Immature natural killer cell (primary cell): ENCODE data around the gene INAFM2. TPM values are rescaled to one million over a fixed set of nuclear protein-coding genes. Genes with fewer than 3 reads are reported as not detected.

Experiments
- DNase-seq, 3 donors: peaks; one replicate each; pipeline ENCODE4 v3.0.0; 2022; ENCODE audit warnings: mixed read lengths in 1 of 3
- H3K27ac Mint-ChIP-seq, 6 donors: one replicate each; pipeline ENCODE4 v1.8.0; 2020; ENCODE audit warnings: mixed read lengths in 6 of 6, mild to moderate bottlenecking in 5 of 6, inconsistent platforms in 4 of 6, moderate library complexity in 3 of 6
- H3K27me3 Mint-ChIP-seq, 3 donors: one replicate each; pipeline ENCODE4 v1.8.0; 2020 to 2021; ENCODE audit warnings: low read depth in 3 of 3, mild to moderate bottlenecking in 3 of 3, mixed read lengths in 3 of 3, moderate library complexity in 3 of 3, inconsistent platforms in 1 of 3
- H3K36me3 Mint-ChIP-seq, 3 donors: one replicate each; pipeline ENCODE4 v1.8.0; 2020; ENCODE audit warnings: mixed read lengths in 3 of 3, inconsistent platforms in 2 of 3, mild to moderate bottlenecking in 2 of 3
- H3K4me1 Mint-ChIP-seq, 2 donors: one replicate each; pipeline ENCODE4 v1.8.0; 2020; ENCODE audit warnings: inconsistent platforms in 2 of 2, mild to moderate bottlenecking in 2 of 2, mixed read lengths in 2 of 2, moderate library complexity in 1 of 2
- H3K4me3 Mint-ChIP-seq, 5 donors: one replicate each; pipeline ENCODE4 v1.8.0; 2020; ENCODE audit warnings: mild to moderate bottlenecking in 5 of 5, mixed read lengths in 5 of 5, inconsistent platforms in 3 of 5, moderate library complexity in 3 of 5
- H3K9me3 Mint-ChIP-seq, 6 donors: one replicate each; pipeline ENCODE4 v1.8.0; 2020; ENCODE audit warnings: mild to moderate bottlenecking in 6 of 6, mixed read lengths in 6 of 6, inconsistent platforms in 4 of 6, moderate library complexity in 3 of 6
- polyA plus RNA-seq, 3 donors: library from polyadenylated mRNA; unstranded; fragments of 300-500 nt; fragmentation: Illumina TruSeq; gene quantifications; one replicate each; pipeline ENCODE4 v1.2.3, GENCODE V29; 2021

INAFM2 gene
- polyA plus RNA-seq, 3 donors from 2014 or later, result 3.2 to 3.5 (median 3.2) TPM

GRCh38 chr15:40365624-40366456, 42.3 kb downstream of the INAFM2 start:
- H3K27me3 Mint-ChIP-seq, result peaks cover 3 to 6% (median 6%) of the 10 kb centered on the region in 3 donors
- H3K9me3 Mint-ChIP-seq, result no peaks in the 10 kb centered on the region
- H3K4me3 Mint-ChIP-seq, result peak overlapping the region in 4 of 5 donors; percentile 49 to 67 (median 52)
- DNase-seq, result no peak
- H3K4me1 Mint-ChIP-seq, result peaks cover 32 to 40% of the 10 kb centered on the region in 2 donors
- H3K36me3 Mint-ChIP-seq, result peaks cover 0 to 6% (median 4%) of the 10 kb centered on the region in 3 donors
- H3K27ac Mint-ChIP-seq, result peak overlapping the region in 3 of 6 donors; percentile 7 to 40 (median 37)

GRCh38 chr15:40366457-40367370, 43.2 kb downstream of the INAFM2 start:
- Mint-ChIP-seq H3K27ac (peak overlapping the region; percentile 87 to 94 (median 90)), H3K36me3 (peaks cover 0 to 6% (median 4%) of the 10 kb centered on the region in 3 donors), H3K27me3 (peaks cover 3 to 6% (median 6%) of the 10 kb centered on the region in 3 donors), H3K9me3 (no peaks in the 10 kb centered on the region), H3K4me3 (peak overlapping the region; percentile 82 to 87 (median 84)), H3K4me1 (peaks cover 32 to 40% of the 10 kb centered on the region in 2 donors)
- no peak for DNase-seq

DNA sequence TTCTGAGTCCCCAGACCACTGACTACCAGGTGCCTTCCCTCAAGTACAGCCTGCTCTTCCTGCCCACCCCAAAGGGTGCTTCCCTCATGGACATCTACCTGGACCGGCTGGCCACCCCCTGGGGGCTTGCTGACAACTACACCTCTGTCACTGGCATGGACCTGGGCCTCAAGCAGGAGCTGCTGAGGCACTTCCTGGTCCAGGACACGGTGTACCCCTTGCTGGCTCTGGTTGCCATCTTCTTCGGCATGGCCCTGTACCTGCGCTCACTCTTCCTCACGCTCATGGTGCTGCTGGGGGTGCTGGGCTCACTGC, 43.8 kb downstream of the INAFM2 start:
- Mint-ChIP-seq H3K27me3 (peaks cover 3 to 6% (median 6%) of the 10 kb centered on the region in 3 donors), H3K4me1 (peaks cover 32 to 39% of the 10 kb centered on the region in 2 donors), H3K9me3 (no peaks in the 10 kb centered on the region), H3K4me3 (peak overlapping the region; percentile 82 to 87 (median 84)), H3K36me3 (peaks cover 0 to 4% (median 4%) of the 10 kb centered on the region in 3 donors), H3K27ac (peak overlapping the region; percentile 87 to 94 (median 90))
- no peak for DNase-seq

DNA sequence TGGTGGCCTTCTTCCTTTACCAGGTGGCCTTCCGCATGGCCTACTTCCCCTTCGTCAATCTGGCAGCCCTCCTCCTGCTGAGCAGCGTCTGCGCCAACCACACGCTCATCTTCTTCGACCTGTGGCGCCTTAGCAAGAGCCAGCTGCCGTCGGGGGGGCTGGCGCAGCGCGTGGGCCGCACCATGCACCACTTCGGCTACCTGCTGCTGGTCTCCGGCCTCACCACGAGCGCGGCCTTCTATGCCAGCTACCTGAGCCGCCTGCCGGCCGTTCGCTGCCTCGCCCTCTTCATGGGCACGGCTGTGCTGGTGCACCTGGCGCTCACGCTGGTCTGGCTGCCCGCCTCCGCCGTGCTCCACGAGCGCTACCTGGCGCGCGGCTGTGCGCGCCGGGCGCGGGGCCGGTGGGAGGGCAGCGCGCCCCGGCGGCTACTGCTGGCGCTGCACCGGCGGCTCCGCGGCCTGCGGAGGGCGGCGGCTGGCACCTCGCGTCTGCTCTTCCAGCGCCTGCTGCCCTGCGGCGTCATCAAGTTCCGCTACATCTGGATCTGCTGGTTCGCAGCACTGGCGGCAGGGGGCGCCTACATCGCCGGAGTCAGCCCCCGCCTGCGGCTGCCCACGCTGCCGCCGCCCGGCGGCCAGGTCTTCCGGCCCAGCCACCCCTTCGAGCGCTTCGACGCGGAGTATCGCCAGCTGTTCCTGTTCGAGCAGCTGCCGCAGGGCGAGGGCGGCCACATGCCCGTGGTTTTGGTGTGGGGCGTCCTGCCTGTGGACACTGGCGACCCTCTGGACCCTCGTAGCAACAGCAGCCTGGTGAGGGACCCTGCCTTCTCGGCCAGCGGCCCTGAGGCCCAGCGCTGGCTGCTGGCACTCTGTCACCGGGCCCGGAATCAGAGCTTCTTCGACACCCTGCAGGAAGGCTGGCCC, 44.5 kb downstream of the INAFM2 start:
- Mint-ChIP-seq H3K4me1 (peaks cover 32 to 34% of the 10 kb centered on the region in 2 donors), H3K4me3 (peak overlapping the region; percentile 82 to 87 (median 84)), H3K27me3 (peaks cover 3 to 6% (median 6%) of the 10 kb centered on the region in 3 donors), H3K36me3 (no peaks in the 10 kb centered on the region), H3K27ac (peak overlapping the region; percentile 87 to 94 (median 90)), H3K9me3 (no peaks in the 10 kb centered on the region)
- DNase-seq, result peak; percentile 92 to 94 (median 94)

DNA sequence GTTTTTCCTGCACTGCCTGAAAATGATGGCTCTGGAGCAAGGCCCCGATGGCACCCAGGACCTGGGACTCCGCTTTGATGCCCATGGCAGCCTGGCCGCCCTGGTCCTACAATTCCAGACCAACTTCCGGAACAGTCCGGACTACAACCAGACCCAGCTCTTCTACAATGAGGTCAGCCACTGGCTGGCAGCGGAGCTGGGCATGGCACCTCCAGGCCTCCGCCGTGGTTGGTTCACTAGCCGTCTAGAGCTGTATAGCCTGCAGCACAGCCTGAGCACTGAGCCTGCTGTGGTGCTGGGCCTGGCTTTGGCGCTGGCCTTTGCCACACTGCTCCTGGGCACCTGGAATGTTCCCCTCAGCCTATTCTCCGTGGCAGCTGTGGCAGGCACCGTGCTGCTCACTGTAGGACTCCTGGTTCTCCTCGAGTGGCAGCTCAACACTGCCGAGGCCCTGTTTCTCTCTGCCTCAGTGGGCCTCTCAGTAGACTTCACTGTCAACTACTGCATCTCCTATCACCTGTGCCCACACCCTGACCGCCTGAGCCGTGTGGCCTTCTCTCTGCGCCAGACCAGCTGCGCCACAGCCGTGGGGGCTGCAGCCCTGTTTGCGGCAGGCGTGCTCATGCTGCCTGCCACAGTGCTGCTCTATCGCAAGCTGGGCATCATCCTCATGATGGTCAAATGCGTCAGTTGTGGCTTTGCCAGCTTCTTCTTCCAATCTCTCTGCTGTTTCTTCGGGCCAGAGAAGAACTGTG, 45.4 kb downstream of the INAFM2 start:
- no peaks in the 10 kb centered on the region for H3K9me3 Mint-ChIP-seq
- H3K27me3 Mint-ChIP-seq, result peaks cover 3 to 6% (median 6%) of the 10 kb centered on the region in 3 donors
- no peak for DNase-seq
- peaks cover 32 to 34% of the 10 kb centered on the region in 2 donors for H3K4me1 Mint-ChIP-seq
- H3K36me3 Mint-ChIP-seq, result no peaks in the 10 kb centered on the region
- peak overlapping the region; percentile 72 to 95 (median 86) for H3K27ac Mint-ChIP-seq
- H3K4me3 Mint-ChIP-seq, result peak overlapping the region in 4 of 5 donors; percentile 54 to 76 (median 66)

DNA sequence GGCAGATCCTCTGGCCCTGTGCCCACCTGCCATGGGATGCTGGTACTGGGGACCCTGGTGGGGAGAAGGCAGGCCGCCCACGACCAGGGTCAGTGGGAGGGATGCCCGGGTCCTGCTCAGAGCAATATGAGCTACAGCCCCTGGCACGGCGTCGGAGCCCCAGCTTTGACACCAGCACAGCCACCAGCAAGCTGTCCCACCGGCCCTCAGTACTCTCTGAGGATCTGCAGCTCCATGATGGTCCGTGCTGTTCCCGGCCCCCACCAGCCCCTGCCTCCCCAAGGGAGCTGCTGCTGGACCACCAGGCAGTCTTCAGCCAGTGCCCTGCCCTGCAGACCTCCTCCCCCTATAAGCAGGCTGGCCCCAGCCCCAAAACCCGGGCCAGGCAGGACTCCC, 46.0 kb downstream of the INAFM2 start:
- no peaks in the 10 kb centered on the region for H3K36me3 Mint-ChIP-seq
- peaks cover 32 to 34% of the 10 kb centered on the region in 2 donors for H3K4me1 Mint-ChIP-seq
- peak overlapping the region; percentile 72 to 95 (median 86) for H3K27ac Mint-ChIP-seq
- no peak for DNase-seq
- H3K9me3 Mint-ChIP-seq, result no peaks in the 10 kb centered on the region
- peaks cover 3 to 6% (median 6%) of the 10 kb centered on the region in 3 donors for H3K27me3 Mint-ChIP-seq
- peak overlapping the region in 2 of 5 donors; percentile 54 to 76 for H3K4me3 Mint-ChIP-seq

DNA sequence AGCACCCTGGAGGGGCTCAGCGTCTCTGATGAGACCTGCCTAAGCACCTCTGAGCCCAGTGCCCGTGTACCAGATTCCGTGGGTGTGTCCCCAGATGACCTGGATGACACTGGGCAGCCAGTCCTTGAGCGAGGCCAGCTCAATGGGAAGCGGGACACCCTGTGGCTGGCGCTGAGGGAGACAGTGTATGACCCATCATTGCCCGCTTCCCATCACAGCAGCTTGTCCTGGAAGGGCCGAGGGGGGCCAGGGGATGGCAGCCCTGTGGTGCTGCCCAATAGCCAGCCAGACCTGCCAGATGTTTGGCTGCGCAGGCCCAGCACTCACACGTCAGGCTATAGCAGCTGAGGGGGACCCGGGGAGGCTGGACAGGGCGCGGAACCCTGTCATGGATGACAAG, 46.5 kb downstream of the INAFM2 start:
- no peaks in the 10 kb centered on the region for H3K9me3 Mint-ChIP-seq
- H3K36me3 Mint-ChIP-seq, result no peaks in the 10 kb centered on the region
- H3K4me3 Mint-ChIP-seq, result no peak overlapping the region
- peaks cover 3 to 6% (median 6%) of the 10 kb centered on the region in 3 donors for H3K27me3 Mint-ChIP-seq
- H3K4me1 Mint-ChIP-seq, result peaks cover 32 to 34% of the 10 kb centered on the region in 2 donors
- no peak for DNase-seq
- no peak overlapping the region for H3K27ac Mint-ChIP-seq

DNA sequence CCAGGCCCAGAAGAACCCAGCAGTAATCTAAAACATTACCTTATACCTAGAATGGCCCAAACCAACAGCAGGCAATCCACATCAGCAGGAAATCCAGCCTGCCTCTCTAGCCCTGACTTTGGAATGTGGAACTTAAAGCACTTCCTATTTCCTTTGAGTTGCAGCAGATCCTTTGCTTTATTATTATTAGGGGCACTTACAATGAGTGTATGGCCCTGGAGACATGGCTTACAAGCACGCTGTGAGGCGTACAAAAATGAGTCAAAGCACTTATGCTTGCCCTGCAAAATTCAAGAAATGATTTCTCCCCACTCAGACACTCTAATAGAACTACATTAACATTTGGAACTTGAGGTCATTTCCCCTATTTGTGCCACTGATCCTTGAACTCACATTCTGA, 49.5 kb downstream of the INAFM2 start:
- peaks cover 0 to 5% (median 2%) of the 10 kb centered on the region in 3 donors for H3K27me3 Mint-ChIP-seq
- no peak overlapping the region for H3K27ac Mint-ChIP-seq
- H3K4me3 Mint-ChIP-seq, result no peak overlapping the region

More for the DNA sequence above, 49.5 kb downstream of the INAFM2 start:
- Mint-ChIP-seq H3K9me3 (no peaks in the 10 kb centered on the region), H3K4me1 (peaks cover 4 to 5% of the 10 kb centered on the region in 2 donors), H3K36me3 (no peaks in the 10 kb centered on the region)
- DNase-seq, result no peak

Other genes with a start within 250 kb of the INAFM2 start
- gene BMF, start 214.8 kb upstream of the INAFM2 start, polyA plus RNA-seq, result under 1 TPM in 2 of 3 donors, not detected in 1; 0.38 to 0.80 TPM
- under 1 TPM in 2 of 3 donors, not detected in 1; 0.74 to 0.99 TPM for gene BUB1B, start 162.6 kb upstream of the INAFM2 start, polyA plus RNA-seq
- gene PAK6, start 84.6 kb upstream of the INAFM2 start, polyA plus RNA-seq, result 1 to 10 TPM; 2.0 to 8.3 (median 3.6) TPM
- not detected for gene ANKRD63, start 40.6 kb upstream of the INAFM2 start, polyA plus RNA-seq
- 10 to 100 TPM; 18.0 to 57.0 (median 24.2) TPM for gene PLCB2, start 15.8 kb upstream of the INAFM2 start, polyA plus RNA-seq
- under 1 TPM in 2 of 3 donors, not detected in 1; 0.09 to 0.46 TPM for gene CCDC9B, start 17.2 kb downstream of the INAFM2 start, polyA plus RNA-seq
- gene PHGR1, start 27.3 kb downstream of the INAFM2 start, polyA plus RNA-seq, result not detected
- gene DISP2, start 34.5 kb downstream of the INAFM2 start, polyA plus RNA-seq, result 1 to 10 TPM in 1 of 3 donors, under 1 TPM in 2; 0.03 to 1.1 (median 0.38) TPM
- gene KNSTRN, start 59.0 kb downstream of the INAFM2 start, polyA plus RNA-seq, result 1 to 10 TPM; 2.7 to 5.6 (median 2.8) TPM
- gene IVD, start 82.1 kb downstream of the INAFM2 start, polyA plus RNA-seq, result 10 to 100 TPM; 41.8 to 63.0 (median 60.6) TPM
- 1 to 10 TPM; 2.1 to 6.1 (median 3.4) TPM for gene BAHD1, start 117.3 kb downstream of the INAFM2 start, polyA plus RNA-seq
- 1 to 10 TPM; 1.9 to 3.6 (median 3.3) TPM for gene CHST14, start 147.3 kb downstream of the INAFM2 start, polyA plus RNA-seq
- gene CCDC32, start 241.3 kb downstream of the INAFM2 start, polyA plus RNA-seq, result 10 to 100 TPM; 31.3 to 65.7 (median 45.7) TPM
- 10 to 100 TPM; 18.9 to 21.2 (median 19.1) TPM for gene RPUSD2, start 245.6 kb downstream of the INAFM2 start, polyA plus RNA-seq